Omental fat pad (tissue), 4 donors: ENCODE results near the gene NEK9. TPM values are rescaled to one million over a fixed set of nuclear protein-coding genes. Genes with fewer than 3 reads are reported as not detected.

ENCODE experiments used
- ATAC-seq: fragments of 150-250 bp; one replicate; pipeline ENCODE4 v1.9.1; 2016; ENCODE audit warnings: mild to moderate bottlenecking, moderate library complexity; ENCODE audit not compliant: low FRiP score
- DNase-seq: peaks from one replicate; pipeline ENCODE4 v3.0.0-alpha.2; 2019; ENCODE audit warnings: low spot score
- CTCF ChIP-seq, 3 donors: fragments of 450-650 bp; IDR thresholded peaks; one replicate each; pipeline ENCODE4 v1.5.1; 2016 to 2017; ENCODE audit warnings: antibody characterized with exemption in 3 of 3, mild to moderate bottlenecking in 3 of 3, moderate library complexity in 2 of 3
- total RNA-seq, 4 donors: library from RNA; depleted of rRNA; stranded (reverse); fragments of >200 nt; gene quantifications; one replicate each; pipeline ENCODE4 v1.1.0, GENCODE V29; 2016

Gene NEK9
- total RNA-seq, 4 donors from 2014 or later, result 40.1 to 68.3 (median 54.8) TPM

GRCh38 chr14:75139185-75139584 lies 12.3 kb upstream of the NEK9 start:
- no peak for TF ChIP-seq CTCF (IDR thresholded peaks at IDR 0.05)
- DNase-seq, result no peak
- no peak for ATAC-seq

GRCh38 chr14:75138492-75138891 lies 11.6 kb upstream of the NEK9 start:
- no peak for DNase-seq
- no peak for TF ChIP-seq CTCF (IDR thresholded peaks at IDR 0.05)
- ATAC-seq, result no peak

- TF ChIP-seq CTCF (IDR thresholded peaks at IDR 0.05), result no peak
- ATAC-seq (no peak), DNase-seq (no peak)
Measured at GRCh38 chr14:75134644-75135043, 7.8 kb upstream of the NEK9 start.

- TF ChIP-seq CTCF (IDR thresholded peaks at IDR 0.05), result no peak
- ATAC-seq, result no peak
- no peak for DNase-seq
Measured at GRCh38 chr14:75133597-75133996, 6.7 kb upstream of the NEK9 start.

- ATAC-seq (peak; percentile 71), DNase-seq (no peak)
Measured at GRCh38 chr14:75132382-75133086, 5.7 kb upstream of the NEK9 start.

GRCh38 chr14:75128596-75128990 lies 1.7 kb upstream of the NEK9 start:
- no peak for DNase-seq

More at GRCh38 chr14:75132382-75133086, 5.7 kb upstream of the NEK9 start:
- peak in 2 of 3 donors; percentile 41 for TF ChIP-seq CTCF (IDR thresholded peaks at IDR 0.05)

More at GRCh38 chr14:75128596-75128990, 1.7 kb upstream of the NEK9 start:
- no peak for ATAC-seq
- TF ChIP-seq CTCF (IDR thresholded peaks at IDR 0.05), result no peak
